ENCODE data around the gene TLE1.

The TLE1 gene

DNA sequence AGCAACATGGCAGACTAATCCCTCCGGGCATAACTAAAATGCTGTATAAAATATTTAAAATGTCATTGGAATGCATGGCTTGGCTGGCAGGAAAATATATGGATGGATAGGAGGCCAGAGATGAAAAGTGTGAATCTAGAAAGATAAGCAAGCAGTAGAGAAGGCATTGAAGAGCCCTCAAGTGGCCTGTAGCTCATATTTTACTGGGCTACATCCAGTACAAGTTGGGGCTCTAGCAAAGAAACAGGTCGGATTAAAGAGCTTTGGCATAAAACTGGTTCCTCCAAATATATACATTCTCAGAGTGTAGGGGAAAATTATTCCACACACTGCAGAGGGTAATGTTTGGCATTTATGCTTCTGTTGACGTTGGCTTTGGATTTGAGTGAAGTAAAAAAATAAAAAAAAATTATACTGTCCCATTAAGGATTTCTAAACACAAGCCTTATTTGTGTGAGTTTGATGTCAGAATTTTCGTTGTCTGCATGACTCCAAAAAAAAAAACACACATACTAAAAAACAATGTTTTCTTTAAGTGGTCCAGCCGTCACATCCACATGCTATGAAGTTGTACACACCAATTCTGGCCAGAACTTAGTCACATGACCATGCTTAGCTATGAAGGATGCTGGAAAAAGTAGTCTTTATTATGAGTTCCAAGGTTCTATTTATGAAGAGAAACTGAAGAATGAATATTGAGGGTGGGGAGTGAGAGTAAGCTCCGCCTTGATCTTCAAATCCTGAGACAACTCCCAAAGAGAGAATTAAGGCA, 147.0 kb downstream of the TLE1 start:
- no peak for FAIRE-seq

DNA sequence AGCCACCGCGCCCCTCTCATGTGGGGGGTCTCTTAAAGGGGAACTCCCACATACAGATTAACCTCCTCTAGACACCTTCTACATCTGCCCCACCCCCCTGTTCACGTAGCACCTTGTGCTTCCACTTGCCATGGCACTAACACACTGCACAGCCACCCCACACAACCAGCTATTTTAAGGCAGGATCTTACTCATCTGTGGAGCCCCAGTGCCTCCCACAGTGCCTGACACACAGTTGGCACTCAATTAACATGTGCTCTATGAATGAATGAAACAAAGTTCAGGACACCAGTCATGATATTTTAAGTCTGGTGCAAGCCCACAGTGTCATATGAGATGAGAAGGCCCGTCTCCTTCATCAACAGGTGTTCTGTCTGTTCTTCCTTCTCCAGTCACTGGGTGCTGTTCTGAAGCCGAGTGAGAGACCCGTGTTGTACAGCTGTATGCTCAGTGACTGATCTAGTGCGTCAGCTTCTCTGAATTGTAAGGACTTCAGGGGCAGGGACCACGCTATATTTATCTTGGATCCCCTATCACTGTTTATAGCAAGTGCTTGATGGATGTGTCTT, 149.1 kb downstream of the TLE1 start:
- FAIRE-seq, result no peak

DNA sequence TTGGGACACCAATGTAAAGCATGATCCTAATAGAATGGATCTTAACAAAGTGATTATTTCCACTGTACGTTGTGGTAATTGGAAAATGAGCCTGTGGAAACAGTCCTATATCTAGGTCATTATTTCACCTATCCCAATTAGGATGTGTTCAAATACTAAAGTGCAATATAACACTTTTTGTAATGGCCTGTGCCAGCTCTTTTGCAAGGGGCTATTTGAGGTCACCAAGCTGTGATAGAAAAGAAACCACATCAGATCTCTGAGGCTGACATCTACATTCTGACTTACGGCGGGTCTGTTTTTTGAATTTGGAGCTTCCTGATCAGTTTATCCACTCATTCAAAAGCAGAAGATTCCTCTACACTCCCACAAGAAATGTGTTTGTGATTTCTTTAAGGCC, 150.0 kb downstream of the TLE1 start:
- no peak for FAIRE-seq

DNA sequence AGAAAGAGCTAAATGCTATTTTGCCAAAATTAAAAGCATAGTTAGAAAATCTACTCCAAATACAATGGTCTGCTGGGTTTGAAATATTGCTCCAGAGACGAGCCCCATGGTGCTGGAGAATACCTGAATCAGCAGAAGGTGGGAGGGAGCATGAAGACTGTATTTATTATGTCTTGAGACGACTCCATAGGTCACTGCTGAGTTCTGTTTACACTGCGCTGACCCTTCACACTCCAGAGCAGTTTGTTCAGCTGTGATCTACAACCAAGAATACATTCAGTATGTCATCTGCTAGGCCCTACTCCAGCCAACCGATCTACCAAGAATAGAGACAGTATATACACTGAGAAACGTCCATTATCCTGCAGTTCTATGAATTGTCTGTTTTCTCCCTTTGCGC, 150.5 kb downstream of the TLE1 start:
- no peak for FAIRE-seq

DNA sequence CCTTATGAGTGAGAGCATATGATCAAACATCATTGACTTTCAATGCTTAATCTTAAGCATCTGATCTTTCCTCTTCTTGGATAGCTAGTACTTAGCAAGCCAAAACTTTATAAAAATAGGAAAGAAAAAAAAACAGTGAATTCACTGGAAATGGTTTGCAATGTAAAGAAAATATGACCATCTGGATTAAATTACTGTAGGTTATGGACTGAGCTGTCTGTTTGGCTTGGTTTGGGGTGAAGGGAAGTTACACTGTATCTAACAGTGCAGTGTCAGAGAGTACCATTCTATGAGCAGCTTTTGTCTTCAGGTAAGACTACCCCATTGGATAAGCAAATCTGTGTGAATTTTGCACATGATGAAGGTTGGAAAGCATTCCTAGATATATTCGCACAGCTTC, 151.4 kb downstream of the TLE1 start:
- FAIRE-seq, result no peak

DNA sequence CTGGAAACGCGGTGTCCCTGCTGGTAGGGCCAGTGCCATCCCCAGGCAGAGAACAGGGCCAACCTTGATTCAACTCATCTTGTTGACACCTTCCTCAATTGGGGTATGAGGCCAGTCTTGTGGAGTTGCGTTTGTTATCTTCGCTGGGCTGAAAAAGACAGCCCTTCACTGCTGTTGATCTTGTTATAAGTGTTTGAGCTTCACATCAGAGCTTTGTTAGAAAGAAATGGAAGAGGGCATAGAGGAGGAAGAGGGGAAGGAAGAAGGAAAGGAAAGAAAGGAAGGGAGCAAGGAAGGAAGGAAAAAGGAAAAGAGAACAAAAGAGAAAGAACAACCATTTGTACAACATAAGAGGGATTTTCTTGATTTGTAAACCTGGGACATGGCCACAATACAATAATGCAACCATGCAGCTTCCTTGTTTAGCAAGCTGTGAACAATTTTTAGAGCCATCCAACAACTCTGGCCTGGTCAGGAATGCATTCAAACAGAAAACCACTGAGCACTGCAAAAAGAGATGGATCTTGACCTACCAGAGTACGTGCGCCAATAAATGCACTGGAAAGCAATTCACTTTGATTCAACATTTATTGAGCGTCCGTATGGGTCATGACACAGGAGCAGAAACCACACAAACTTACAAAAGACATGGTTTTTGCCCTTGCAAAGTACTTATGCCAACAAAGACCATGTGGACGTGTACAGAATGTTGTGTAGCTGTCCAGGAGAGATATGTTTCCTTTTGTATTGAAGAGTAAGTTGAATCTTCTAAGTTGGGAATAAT, 152.9 kb downstream of the TLE1 start:
- no peak for FAIRE-seq

DNA sequence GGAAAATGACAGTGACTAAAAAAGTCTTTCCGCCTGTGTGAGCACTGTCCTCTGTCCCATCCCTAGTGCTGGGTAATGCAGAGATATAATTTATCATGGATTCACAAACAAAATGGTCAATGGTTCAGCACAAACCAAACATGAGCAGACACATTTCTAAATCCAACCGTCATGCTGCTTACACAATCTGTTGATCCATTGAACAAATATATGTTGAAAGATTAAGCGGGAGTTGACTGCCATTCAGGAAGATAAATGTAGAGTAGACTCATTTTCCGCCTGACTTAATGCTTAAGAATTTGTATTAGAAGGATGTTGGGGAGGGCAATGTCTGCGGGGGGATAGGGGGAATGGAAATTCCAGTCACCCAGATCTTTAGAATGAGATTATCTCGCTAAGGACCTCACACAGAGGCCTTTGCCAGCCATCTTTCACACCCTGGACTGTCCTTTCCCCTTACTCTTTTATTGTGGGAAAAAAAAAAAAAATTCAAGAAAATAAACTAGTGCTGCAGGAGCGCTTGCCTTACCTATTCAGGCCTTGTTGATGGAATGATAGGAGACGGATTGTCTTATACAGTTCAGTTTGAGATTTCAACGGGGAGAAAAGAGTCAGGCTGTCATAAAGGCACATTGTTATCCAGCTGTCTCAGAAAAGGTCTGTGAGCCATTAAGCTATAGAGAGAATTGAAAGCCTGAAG, 153.7 kb downstream of the TLE1 start:
- peak; percentile 89 for FAIRE-seq

DNA sequence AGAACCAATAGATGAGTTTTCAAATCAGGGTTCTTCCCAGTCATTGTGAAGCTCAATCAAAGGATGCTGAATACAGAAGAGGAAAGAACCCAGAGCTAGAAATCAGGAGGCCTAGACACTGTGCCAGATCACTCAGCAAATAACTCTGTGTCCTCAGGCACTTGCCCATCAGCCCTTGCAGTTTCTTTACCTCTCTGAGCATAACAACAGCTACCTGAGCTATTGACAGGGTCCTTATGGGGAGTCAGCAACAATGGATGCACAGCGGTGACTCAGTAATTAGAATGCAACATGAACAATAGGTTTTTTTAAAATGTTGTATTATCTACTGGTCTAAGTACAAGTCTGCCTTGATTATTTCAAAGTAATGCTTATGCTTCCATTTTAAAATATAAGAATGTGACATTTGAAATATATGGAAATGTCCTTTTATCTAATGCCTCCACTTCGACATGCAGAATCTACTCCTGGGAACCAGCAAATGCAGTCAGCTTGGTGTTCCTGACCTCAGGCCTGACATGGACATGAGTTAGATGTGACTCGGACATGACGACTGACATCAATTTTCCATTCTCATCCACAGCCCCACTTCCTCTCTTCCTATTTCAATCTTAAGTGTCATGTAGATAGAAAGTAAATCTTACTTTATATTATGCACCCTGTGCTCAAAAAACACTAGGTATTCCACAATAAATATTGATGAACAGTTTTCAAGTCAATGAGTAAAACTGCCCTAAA, 155.0 kb downstream of the TLE1 start:
- FAIRE-seq, result no peak

All from islet of Langerhans (tissue), 1 donor.